BJ (cell line): ENCODE measurements around the gene SPOP. TPM values are rescaled to one million over a fixed set of nuclear protein-coding genes. Genes with fewer than 3 reads are reported as not detected.

Experiments used
- CTCF ChIA-PET: fragments of 350-600 bp; formaldehyde crosslinking; extraction: SDS; loops from one replicate; lab custom pipeline; 2021; ENCODE audit warnings: antibody characterized with exemption, inconsistent platforms; lab: Yijun Ruan, JAX
- POLR2A ChIA-PET: fragments of 300-600 bp; sonication (Branson Sonifier 250); formaldehyde crosslinking; extraction: SDS; loops from one replicate; lab custom pipeline; 2021; ENCODE audit warnings: antibody characterized with exemption; lab: Charles Lee
- DNase-seq: peaks from one replicate; pipeline ENCODE4 v3.0.0-alpha.2; 2011; ENCODE audit warnings: low read depth
- H3K27me3 ChIP-seq: 2 replicates; pipeline ENCODE4 v1.6.0; 2011; ENCODE audit warnings: low read length; ENCODE audit not compliant: control insufficient read depth, insufficient read depth
- H3K36me3 ChIP-seq: 2 replicates; pipeline ENCODE4 v1.5.1; 2011; ENCODE audit warnings: low read length; ENCODE audit not compliant: control insufficient read depth, insufficient read depth
- H3K4me3 ChIP-seq: 2 replicates; pipeline ENCODE4 v1.5.1; 2011; ENCODE audit warnings: low read depth, mild to moderate bottlenecking, control low read depth, low read length
- polyA plus RNA-seq: library from polyadenylated mRNA; depleted of rRNA; stranded (reverse); fragments of >200 nt; gene quantifications from 2 replicates; pipeline ENCODE4 v1.2.3, GENCODE V29; 2011
- TF ChIP-seq, protein P1 (sequence below): IDR thresholded peaks from 2 replicates; pipeline ENCODE4 v1.5.1; 2011; ENCODE audit warnings: low read depth, mild to moderate bottlenecking, control low read depth, inconsistent platforms, low read length, moderate library complexity; ENCODE audit not compliant: insufficient read depth

Gene SPOP
- polyA plus RNA-seq, 1 experiment = 136 TPM

- no peaks in the 10 kb centered on the region for H3K27me3 ChIP-seq
- POLR2A ChIA-PET = no interaction called here
- no peaks in the 10 kb centered on the region for H3K36me3 ChIP-seq
- CTCF ChIA-PET = interaction anchor here (1.0 kb wide), 1 partner anchor 63 kb away, joined by 3 read pairs; no protein-coding TSS in a partner anchor
- no peak for DNase-seq
- no peak overlapping the region for H3K4me3 ChIP-seq
- TF ChIP-seq, protein P1, sequence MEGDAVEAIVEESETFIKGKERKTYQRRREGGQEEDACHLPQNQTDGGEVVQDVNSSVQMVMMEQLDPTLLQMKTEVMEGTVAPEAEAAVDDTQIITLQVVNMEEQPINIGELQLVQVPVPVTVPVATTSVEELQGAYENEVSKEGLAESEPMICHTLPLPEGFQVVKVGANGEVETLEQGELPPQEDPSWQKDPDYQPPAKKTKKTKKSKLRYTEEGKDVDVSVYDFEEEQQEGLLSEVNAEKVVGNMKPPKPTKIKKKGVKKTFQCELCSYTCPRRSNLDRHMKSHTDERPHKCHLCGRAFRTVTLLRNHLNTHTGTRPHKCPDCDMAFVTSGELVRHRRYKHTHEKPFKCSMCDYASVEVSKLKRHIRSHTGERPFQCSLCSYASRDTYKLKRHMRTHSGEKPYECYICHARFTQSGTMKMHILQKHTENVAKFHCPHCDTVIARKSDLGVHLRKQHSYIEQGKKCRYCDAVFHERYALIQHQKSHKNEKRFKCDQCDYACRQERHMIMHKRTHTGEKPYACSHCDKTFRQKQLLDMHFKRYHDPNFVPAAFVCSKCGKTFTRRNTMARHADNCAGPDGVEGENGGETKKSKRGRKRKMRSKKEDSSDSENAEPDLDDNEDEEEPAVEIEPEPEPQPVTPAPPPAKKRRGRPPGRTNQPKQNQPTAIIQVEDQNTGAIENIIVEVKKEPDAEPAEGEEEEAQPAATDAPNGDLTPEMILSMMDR = no peak
Measured at GRCh38 chr17:49635121-49635520, 42.8 kb downstream of the SPOP start.

DNA sequence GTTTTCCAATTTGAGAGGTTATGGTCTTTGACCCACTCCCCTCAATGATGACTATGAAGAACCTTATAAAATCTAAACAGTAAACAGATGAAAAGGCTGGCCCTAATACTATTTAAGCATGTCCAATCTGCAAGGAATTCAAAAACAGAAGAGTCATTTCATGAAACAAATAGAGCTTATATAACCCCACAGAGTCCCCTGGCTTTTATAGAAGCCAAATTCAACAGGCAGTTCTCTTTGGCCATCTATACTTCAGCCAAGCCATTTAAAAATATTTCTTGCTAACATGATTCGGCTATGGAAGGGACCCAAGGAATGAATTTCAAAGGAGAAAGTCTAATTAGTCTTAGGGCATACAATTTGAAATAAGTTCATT, 43.4 kb downstream of the SPOP start:
- DNase-seq = no peak
- CTCF ChIA-PET = interaction anchor here (0.8 to 1.0 kb wide), 2 partner anchors 63 to 65 kb away, joined by 3 to 4 read pairs; no protein-coding TSS in a partner anchor
- POLR2A ChIA-PET = no interaction called here
- Histone ChIP-seq H3K27me3 (no peaks in the 10 kb centered on the region), H3K4me3 (no peak overlapping the region), H3K36me3 (no peaks in the 10 kb centered on the region)
- TF ChIP-seq, protein P1 = no peak

DNA sequence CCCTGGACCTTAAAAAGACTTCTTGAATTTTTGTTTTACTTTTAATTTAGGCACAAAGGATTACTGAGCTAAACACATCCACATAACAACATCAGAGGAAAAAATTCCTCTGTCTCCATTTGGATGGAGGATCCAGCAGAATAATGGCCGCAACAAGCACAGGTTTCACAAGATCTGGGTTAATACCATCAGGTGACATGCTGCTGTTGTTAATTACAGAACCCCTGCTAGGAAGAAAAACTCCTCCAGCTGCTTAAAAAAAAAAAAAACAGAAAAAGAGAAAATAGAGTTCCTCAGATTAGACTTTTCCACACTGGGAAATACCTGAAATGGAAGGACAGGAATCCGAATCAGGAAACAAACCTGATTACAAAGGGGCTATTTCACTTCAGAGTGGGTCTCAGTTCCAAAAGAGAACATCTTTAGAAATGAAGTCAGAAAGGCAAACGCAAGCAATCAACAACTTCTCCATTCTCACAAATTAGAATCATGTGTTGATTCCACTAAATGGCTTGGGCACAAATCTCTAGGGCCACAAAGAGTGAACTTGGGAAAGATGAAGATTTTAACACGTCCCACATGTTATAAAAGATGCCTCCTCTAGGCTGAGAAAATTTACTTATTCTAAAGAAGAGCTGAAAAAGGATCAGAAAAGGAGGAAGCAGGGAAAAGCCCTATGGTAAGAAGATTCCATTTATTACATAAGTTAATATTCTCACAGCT, 44.0 kb downstream of the SPOP start:
- CTCF ChIA-PET = interaction anchor here (0.8 to 1.3 kb wide), 5 partner anchors 12 to 362 kb away, joined by 3 to 4 read pairs (median 3); no protein-coding TSS in a partner anchor
- Histone ChIP-seq H3K27me3 (no peaks in the 10 kb centered on the region), H3K36me3 (no peaks in the 10 kb centered on the region), H3K4me3 (no peak overlapping the region)
- TF ChIP-seq, protein P1 = no peak
- DNase-seq = no peak
- POLR2A ChIA-PET = no interaction called here

GRCh38 chr17:49633250-49633649, 44.6 kb downstream of the SPOP start:
- CTCF ChIA-PET = interaction anchor here (1.0 to 1.3 kb wide), 3 partner anchors 12 to 363 kb away, joined by 3 read pairs; no protein-coding TSS in a partner anchor
- no peak for DNase-seq
- TF ChIP-seq, protein P1 = no peak
- POLR2A ChIA-PET = no interaction called here
- H3K36me3 ChIP-seq = no peaks in the 10 kb centered on the region
- H3K27me3 ChIP-seq = no peaks in the 10 kb centered on the region
- no peak overlapping the region for H3K4me3 ChIP-seq

DNA sequence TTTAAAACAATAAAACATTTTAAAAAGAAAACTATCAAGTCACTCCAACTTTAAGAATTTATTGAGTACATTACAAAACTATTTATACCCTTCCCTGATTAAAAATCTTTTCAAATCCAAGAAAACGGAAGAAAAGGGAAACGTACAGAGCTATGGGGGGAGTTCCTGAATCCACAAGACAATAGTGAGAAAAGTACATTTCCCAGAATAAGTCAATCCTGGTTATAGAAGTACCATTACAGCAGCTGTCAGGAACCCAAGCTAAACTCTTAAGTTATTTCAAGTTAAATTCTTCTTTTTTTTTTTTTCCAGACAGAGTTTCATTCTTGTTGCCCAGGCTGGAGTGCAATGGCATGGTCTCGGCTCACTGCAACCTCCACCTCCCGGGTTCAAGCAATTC, 45.7 kb downstream of the SPOP start:
- no peak overlapping the region for H3K4me3 ChIP-seq
- CTCF ChIA-PET = interaction anchor here (0.6 to 1.3 kb wide), 4 partner anchors 11 to 63 kb away, joined by 3 to 5 read pairs (median 4); no protein-coding TSS in a partner anchor
- DNase-seq = no peak
- no peaks in the 10 kb centered on the region for H3K36me3 ChIP-seq
- TF ChIP-seq, protein P1 = no peak
- POLR2A ChIA-PET = interaction anchor here (0.9 kb wide), 1 partner anchor 59 kb away, joined by 4 read pairs; no protein-coding TSS in a partner anchor
- no peaks in the 10 kb centered on the region for H3K27me3 ChIP-seq
